CD14-positive monocyte (primary cell): ENCODE results near the gene ZNF627. TPM values are rescaled to one million over a fixed set of nuclear protein-coding genes. Genes with fewer than 3 reads are reported as not detected.
A peak's percentile ranks its signal among the peaks of the same experiment; 100 is the strongest.

Experiments
- DNase-seq, 3 donors: peaks; one replicate each; pipeline ENCODE4 v3.0.0-alpha.2; 2011 to 2022
- H2AFZ ChIP-seq: 2 replicates; pipeline ENCODE4 v1.6.0; 2012; ENCODE audit warnings: mild to moderate bottlenecking, low read depth, low read length, inconsistent platforms; ENCODE audit not compliant: insufficient read depth, poor library complexity, severe bottlenecking
- H3K27ac ChIP-seq, 2 donors: 1 replicate in 1 of 2; 2 replicates in 1 of 2; pipeline ENCODE4 v1.5.1; 2012 to 2013; ENCODE audit warnings: low read length in 2 of 2, control low read depth in 1 of 2, inconsistent platforms in 1 of 2, low read depth in 1 of 2, mild to moderate bottlenecking in 1 of 2
- H3K27me3 ChIP-seq, 2 donors: one replicate each; pipeline versions ENCODE4 v1.6.0 to v1.6.1; 2011 to 2013; ENCODE audit warnings: low read length in 2 of 2; ENCODE audit not compliant: control insufficient read depth in 2 of 2, insufficient read depth in 2 of 2
- H3K36me3 ChIP-seq, 2 donors: replicated peaks in 1 of 2; 1 replicate in 1 of 2; 2 replicates in 1 of 2; pipeline versions ENCODE4 v1.5.1 to v1.6.1; 2012 to 2013; ENCODE audit warnings: low read length in 2 of 2, control low read depth in 1 of 2, inconsistent platforms in 1 of 2, mild to moderate bottlenecking in 1 of 2; ENCODE audit not compliant: insufficient read depth in 2 of 2, control insufficient read depth in 1 of 2
- H3K4me1 ChIP-seq, 2 donors: 1 replicate in 1 of 2; 2 replicates in 1 of 2; pipeline versions ENCODE4 v1.5.1 to v1.6.1; 2012 to 2013; ENCODE audit warnings: low read length in 2 of 2, control low read depth in 1 of 2, inconsistent platforms in 1 of 2, mild to moderate bottlenecking in 1 of 2, moderate library complexity in 1 of 2; ENCODE audit not compliant: insufficient read depth in 2 of 2, control insufficient read depth in 1 of 2
- H3K4me2 ChIP-seq: replicated peaks from 2 replicates; pipeline ENCODE3; 2012; ENCODE audit warnings: low read length, moderate library complexity, mild to moderate bottlenecking; ENCODE audit not compliant: poor library complexity, severe bottlenecking; ENCODE audit errors: extremely low read depth
- H3K4me3 ChIP-seq, 3 experiments: fragments of 200-600 bp in 1 of 3; sonication (generic) in 1 of 3; replicated peaks in 1 of 3; 1 replicate in 2 of 3; 2 replicates in 1 of 3; pipeline ENCODE4 v1.5.1; 2011 to 2013; ENCODE audit warnings: low read length in 3 of 3, mild to moderate bottlenecking in 3 of 3, control low read depth in 2 of 3, low read depth in 2 of 3, inconsistent platforms in 1 of 3, moderate library complexity in 1 of 3
- H3K79me2 ChIP-seq: 2 replicates; pipeline ENCODE4 v1.6.0; 2012; ENCODE audit warnings: mild to moderate bottlenecking, control low read depth, inconsistent platforms, low read length, moderate library complexity; ENCODE audit not compliant: insufficient read depth
- H3K9ac ChIP-seq: 2 replicates; pipeline ENCODE4 v1.6.0; 2017; ENCODE audit warnings: low read length, mild to moderate bottlenecking; ENCODE audit not compliant: insufficient read depth, poor library complexity, severe bottlenecking
- H3K9me3 ChIP-seq, 2 donors: replicated peaks in 1 of 2; 1 replicate in 1 of 2; 2 replicates in 1 of 2; pipeline versions ENCODE4 v1.5.1 to v1.6.1; 2012 to 2013; ENCODE audit warnings: low read length in 2 of 2, control low read depth in 1 of 2; ENCODE audit not compliant: control insufficient read depth in 1 of 2, insufficient read depth in 1 of 2
- H4K20me1 ChIP-seq: 2 replicates; pipeline ENCODE4 v1.6.0; 2012; ENCODE audit warnings: mild to moderate bottlenecking, low read length, control low read depth, moderate library complexity; ENCODE audit not compliant: insufficient read depth
- H3K27ac Mint-ChIP-seq, 7 donors: one replicate each; pipeline ENCODE4 v1.8.0; 2020; ENCODE audit warnings: mild to moderate bottlenecking in 7 of 7, mixed read lengths in 7 of 7, moderate library complexity in 6 of 7, inconsistent platforms in 2 of 7
- H3K27me3 Mint-ChIP-seq, 3 donors: one replicate each; pipeline ENCODE4 v1.8.0; 2021 to 2022; ENCODE audit warnings: low read depth in 3 of 3, mild to moderate bottlenecking in 3 of 3, mixed read lengths in 3 of 3, moderate library complexity in 3 of 3, inconsistent platforms in 1 of 3
- H3K36me3 Mint-ChIP-seq, 2 donors: one replicate each; pipeline ENCODE4 v1.8.0; 2020; ENCODE audit warnings: mixed read lengths in 2 of 2, inconsistent platforms in 1 of 2, mild to moderate bottlenecking in 1 of 2
- H3K4me1 Mint-ChIP-seq: one replicate; pipeline ENCODE4 v1.8.0; 2020; ENCODE audit warnings: mild to moderate bottlenecking, mixed read lengths
- H3K4me3 Mint-ChIP-seq, 2 donors: one replicate each; pipeline ENCODE4 v1.8.0; 2020; ENCODE audit warnings: mild to moderate bottlenecking in 2 of 2, mixed read lengths in 2 of 2, moderate library complexity in 1 of 2
- H3K9me3 Mint-ChIP-seq, 7 donors: one replicate each; pipeline ENCODE4 v1.8.0; 2020 to 2022; ENCODE audit warnings: mixed read lengths in 7 of 7, mild to moderate bottlenecking in 6 of 7, moderate library complexity in 6 of 7, inconsistent platforms in 2 of 7
- CTCF ChIP-seq: fragments of 200-600 bp; IDR thresholded peaks from one replicate; pipeline ENCODE4 v1.8.0; 2022; ENCODE audit warnings: antibody characterized with exemption, mild to moderate bottlenecking
- WGBS: methylation state at CpG from one replicate; pipeline ENCODE4 v1.1.5; 2013; ENCODE audit warnings: missing lambda C conversion rate; ENCODE audit not compliant: insufficient coverage; 5-methylcytosine and 5-hydroxymethylcytosine counted together
- intact Hi-C, 2 donors: fragments of 100-400 bp; cut with micrococcal nuclease; formaldehyde crosslinking; loops; one replicate each; pipeline versions ENCODE4 v1.15.0 to v1.15.1; 2023
- polyA plus RNA-seq, 3 donors: library from polyadenylated mRNA; depleted of rRNA in 1 of 3; unstranded in 2 of 3; stranded (reverse) in 1 of 3; fragments of 300-500 nt in 2 of 3; fragments of >200 nt in 1 of 3; fragmentation: Illumina TruSeq in 2 of 3; gene quantifications; 1 replicate in 2 of 3; 2 replicates in 1 of 3; pipeline ENCODE4 v1.2.3, GENCODE V29; 2012 to 2021

The ZNF627 gene
- polyA plus RNA-seq, 3 donors: 1.7 to 3.7 (median 3.4) TPM

DNA sequence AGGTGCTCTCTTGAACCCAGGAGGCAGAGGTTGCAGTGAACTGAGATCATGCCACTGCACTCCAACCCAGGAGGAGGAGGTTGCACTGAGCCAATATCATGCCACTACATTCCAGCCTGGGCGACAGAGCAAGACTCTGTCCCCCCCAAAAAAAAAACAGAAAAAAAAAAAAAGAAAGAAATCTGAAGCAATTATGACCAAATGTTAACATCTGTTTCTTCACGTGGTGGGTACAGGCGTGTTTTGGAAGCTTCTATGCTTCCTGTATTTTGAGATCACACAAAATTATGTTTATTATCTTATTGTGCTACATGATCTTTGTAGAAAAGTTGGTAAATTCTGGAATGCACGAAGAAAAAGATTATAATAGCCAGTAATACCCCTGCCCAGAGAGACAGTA lies 17.2 kb upstream of the ZNF627 start:
- peaks cover 0 to 13% (median 0%) of the 10 kb centered on the region in 7 donors for H3K9me3 Mint-ChIP-seq
- peak overlapping the region in 1 of 2 donors; percentile 90 for H3K27ac ChIP-seq
- H4K20me1 ChIP-seq: no peaks in the 10 kb centered on the region
- H3K4me3 Mint-ChIP-seq: peak overlapping the region in 1 of 2 donors; percentile 75
- TF ChIP-seq CTCF: no peak
- WGBS: no CpG with 5 or more reads among the region's 4 CpGs
- peak overlapping the region in 1 of 3 experiments; percentile 11 for H3K4me3 ChIP-seq
- peak in 2 of 3 donors; percentile 34 to 69 for DNase-seq
- peak overlapping the region; percentile 45 for H3K4me2 ChIP-seq
- H3K27me3 ChIP-seq: no peaks in the 10 kb centered on the region
- peak overlapping the region in 5 of 7 donors; percentile 57 to 95 (median 77) for H3K27ac Mint-ChIP-seq
- peaks cover 3 to 5% of the 10 kb centered on the region in 2 donors for H3K36me3 Mint-ChIP-seq
- H3K79me2 ChIP-seq: no peaks in the 10 kb centered on the region
- no peaks in the 10 kb centered on the region for H3K36me3 ChIP-seq
- peaks cover 82 to 92% of the 10 kb centered on the region in 2 donors for H3K4me1 ChIP-seq
- peaks cover 2 to 16% (median 7%) of the 10 kb centered on the region in 3 donors for H3K27me3 Mint-ChIP-seq
- H3K9me3 ChIP-seq: no peaks in the 10 kb centered on the region
- intact Hi-C loops: loop anchor here in 1 of 2 donors (5.0 kb wide), 1 partner anchor 53 kb away; the partner anchor contains the start of gene ECSIT
- no peak overlapping the region for H2AFZ ChIP-seq
- H3K9ac ChIP-seq: no peak overlapping the region
- H3K4me1 Mint-ChIP-seq: peaks cover 76% of the 10 kb centered on the region

- intact Hi-C loops: loop anchor here in 1 of 2 donors (5.0 kb wide), 1 partner anchor 54 kb away; the partner anchor contains the start of gene ECSIT
- Histone ChIP-seq H3K27me3 (no peaks in the 10 kb centered on the region), H3K4me3 (peak overlapping the region in 1 of 3 experiments; percentile 47), H2AFZ (no peak overlapping the region), H3K4me2 (peak overlapping the region; percentile 50), H3K79me2 (no peaks in the 10 kb centered on the region), H3K9me3 (no peaks in the 10 kb centered on the region), H3K4me1 (peaks cover 77 to 97% of the 10 kb centered on the region in 2 donors), H3K9ac (peak overlapping the region; percentile 49), H4K20me1 (no peaks in the 10 kb centered on the region), H3K36me3 (no peaks in the 10 kb centered on the region), H3K27ac (peak overlapping the region; percentile 70 to 90)
- Mint-ChIP-seq H3K36me3 (peaks cover 0 to 6% of the 10 kb centered on the region in 2 donors), H3K27me3 (peaks cover 2 to 13% (median 7%) of the 10 kb centered on the region in 3 donors), H3K4me1 (peaks cover 80% of the 10 kb centered on the region), H3K27ac (peak overlapping the region; percentile 88 to 99 (median 95)), H3K4me3 (peak overlapping the region; percentile 53 to 80), H3K9me3 (peaks cover 0 to 13% (median 0%) of the 10 kb centered on the region in 7 donors)
- no peak for TF ChIP-seq CTCF
- peak; percentile 52 to 64 (median 54) for DNase-seq
- WGBS: no CpG with 5 or more reads among the region's 3 CpGs
These were observed 15.5 kb upstream of the ZNF627 start for GRCh38 chr19:11581740-11582139.
